ENCODE results near the gene CDK18. TPM values are rescaled to one million over a fixed set of nuclear protein-coding genes. Genes with fewer than 3 reads are reported as not detected.

Gene CDK18
- total RNA-seq, 6 experiments from 2014 or later: 6.3 to 22.3 (median 9.7) TPM

DNA sequence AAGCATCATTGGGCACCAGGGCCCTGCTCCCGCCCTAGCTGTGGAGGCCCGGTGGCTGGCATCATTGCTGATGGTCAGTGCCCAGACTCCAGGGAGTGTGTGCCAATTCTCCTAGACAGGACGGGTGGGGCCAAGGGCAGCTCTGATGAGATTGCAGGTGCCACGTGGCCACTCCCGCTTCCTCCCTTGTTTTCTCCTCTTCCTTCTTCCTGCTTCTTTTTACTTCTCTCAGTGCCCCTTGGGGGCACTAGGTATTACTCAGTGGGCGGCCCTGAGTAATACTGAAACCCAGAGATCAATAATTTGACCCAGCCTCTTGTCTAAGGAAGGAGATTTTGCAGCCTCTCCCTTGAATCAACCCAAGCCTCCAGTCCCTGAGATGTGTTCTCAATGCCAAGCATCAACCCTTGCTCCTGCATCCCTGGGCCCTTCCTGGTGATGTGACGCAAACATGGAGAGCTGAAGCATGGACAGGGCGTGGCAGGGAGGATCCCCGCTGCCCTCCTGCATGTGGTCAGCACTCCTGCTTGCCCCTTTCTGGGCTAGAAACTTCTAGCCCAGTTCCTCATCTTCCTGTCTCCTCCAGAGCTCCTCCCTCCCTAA, 32.4 kb downstream of the CDK18 start:
- intact Hi-C loops (cut with DNase I): no loop called here
- TF ChIP-seq, protein P1, sequence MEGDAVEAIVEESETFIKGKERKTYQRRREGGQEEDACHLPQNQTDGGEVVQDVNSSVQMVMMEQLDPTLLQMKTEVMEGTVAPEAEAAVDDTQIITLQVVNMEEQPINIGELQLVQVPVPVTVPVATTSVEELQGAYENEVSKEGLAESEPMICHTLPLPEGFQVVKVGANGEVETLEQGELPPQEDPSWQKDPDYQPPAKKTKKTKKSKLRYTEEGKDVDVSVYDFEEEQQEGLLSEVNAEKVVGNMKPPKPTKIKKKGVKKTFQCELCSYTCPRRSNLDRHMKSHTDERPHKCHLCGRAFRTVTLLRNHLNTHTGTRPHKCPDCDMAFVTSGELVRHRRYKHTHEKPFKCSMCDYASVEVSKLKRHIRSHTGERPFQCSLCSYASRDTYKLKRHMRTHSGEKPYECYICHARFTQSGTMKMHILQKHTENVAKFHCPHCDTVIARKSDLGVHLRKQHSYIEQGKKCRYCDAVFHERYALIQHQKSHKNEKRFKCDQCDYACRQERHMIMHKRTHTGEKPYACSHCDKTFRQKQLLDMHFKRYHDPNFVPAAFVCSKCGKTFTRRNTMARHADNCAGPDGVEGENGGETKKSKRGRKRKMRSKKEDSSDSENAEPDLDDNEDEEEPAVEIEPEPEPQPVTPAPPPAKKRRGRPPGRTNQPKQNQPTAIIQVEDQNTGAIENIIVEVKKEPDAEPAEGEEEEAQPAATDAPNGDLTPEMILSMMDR (IDR thresholded peaks at IDR 0.05): no peak
- no peak for TF ChIP-seq POLR2A (IDR thresholded peaks at IDR 0.05)
- ATAC-seq (peak; percentile 40 to 86 (median 63)), DNase-seq (peak in 2 of 3 donors; percentile 35 to 61)
- Histone ChIP-seq H3K4me1 (no peaks in the 10 kb centered on the region), H3K27ac (no peak overlapping the region), H3K36me3 (no peaks in the 10 kb centered on the region), H3K9me3 (no peaks in the 10 kb centered on the region), H3K27me3 (no peaks in the 10 kb centered on the region), H3K4me3 (no peak overlapping the region)
- WGBS (ENCODE audit: insufficient coverage, low coverage, low lambda C conversion rate, missing lambda C conversion rate): 25% methylated on average over 4 of the region's 9 CpGs

DNA sequence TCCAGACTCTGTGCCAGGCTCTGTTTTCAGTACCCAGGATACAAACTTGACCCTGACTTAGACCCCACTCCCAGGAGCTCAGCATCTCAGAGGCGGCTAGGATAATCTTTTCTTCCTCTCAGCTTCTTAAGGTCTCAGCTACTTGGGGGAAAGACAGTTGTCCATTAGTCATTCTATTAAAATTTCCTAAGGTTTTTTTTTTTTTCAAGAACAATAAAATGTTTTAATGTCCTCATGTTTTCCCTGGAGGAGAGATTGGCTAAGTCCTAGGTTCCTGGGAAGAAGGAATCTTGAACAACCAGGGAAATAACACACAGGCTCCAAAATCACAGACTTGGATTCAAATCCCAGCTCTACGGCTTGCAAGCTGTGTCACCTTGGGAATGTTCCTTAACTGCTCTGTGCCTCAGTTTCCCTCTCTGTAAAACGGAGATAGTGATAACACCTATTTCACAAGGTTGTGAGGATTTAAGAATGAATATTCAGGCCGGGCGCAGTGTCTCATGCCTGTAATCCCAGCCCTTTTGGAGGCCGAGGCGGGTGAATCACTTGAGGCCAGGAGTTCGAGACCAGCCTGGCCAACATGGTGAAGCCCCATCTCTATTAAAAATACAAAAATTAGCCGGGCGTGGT, 33.0 kb downstream of the CDK18 start:
- no peaks in the 10 kb centered on the region for H3K27me3 ChIP-seq
- WGBS (ENCODE audit: insufficient coverage, low coverage, low lambda C conversion rate, missing lambda C conversion rate): 64% methylated on average over 9 of the region's 10 CpGs
- TF ChIP-seq, protein P1 (IDR thresholded peaks at IDR 0.05): no peak
- TF ChIP-seq POLR2A (IDR thresholded peaks at IDR 0.05): no peak
- no peaks in the 10 kb centered on the region for H3K9me3 ChIP-seq
- no peaks in the 10 kb centered on the region for H3K36me3 ChIP-seq
- DNase-seq (peak in 1 of 3 donors; percentile 17), ATAC-seq (no peak)
- H3K4me1 ChIP-seq: no peaks in the 10 kb centered on the region
- H3K4me3 ChIP-seq: no peak overlapping the region
- no peak overlapping the region for H3K27ac ChIP-seq
- intact Hi-C loops (cut with DNase I): no loop called here

DNA sequence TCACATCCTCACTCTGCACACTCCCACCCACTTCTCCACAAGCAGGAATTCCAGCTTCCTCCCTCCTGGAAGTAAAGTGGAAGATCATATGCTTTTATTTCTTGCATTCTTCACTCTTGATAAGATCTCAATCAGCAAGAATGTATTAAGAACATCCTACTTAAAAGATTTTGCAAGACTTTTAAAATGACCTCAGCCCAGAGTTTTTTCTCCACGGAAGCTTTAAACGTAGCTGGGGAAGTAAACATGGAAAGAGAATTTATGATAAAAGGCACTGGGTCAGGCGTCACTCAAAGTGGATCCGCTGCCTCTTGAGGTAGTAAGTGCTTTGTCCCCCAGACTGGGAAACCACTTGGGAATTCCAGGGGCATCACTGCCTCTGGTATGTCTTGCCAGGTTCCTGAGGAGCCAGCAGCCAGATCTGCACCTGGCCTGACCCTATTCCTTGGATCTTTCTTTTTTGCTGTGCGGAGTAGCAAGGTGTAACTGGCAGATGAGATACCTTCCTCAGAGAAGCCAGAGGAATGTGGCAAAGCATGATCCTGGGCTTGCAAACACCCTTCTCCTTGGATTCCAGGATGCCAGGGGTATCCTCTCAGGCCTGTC, 33.9 kb downstream of the CDK18 start:
- TF ChIP-seq, protein P1 (IDR thresholded peaks at IDR 0.05): no peak
- no peak for TF ChIP-seq POLR2A (IDR thresholded peaks at IDR 0.05)
- ATAC-seq: no peak
- Histone ChIP-seq H3K36me3 (no peaks in the 10 kb centered on the region), H3K4me3 (no peak overlapping the region), H3K9me3 (no peaks in the 10 kb centered on the region), H3K27me3 (no peaks in the 10 kb centered on the region), H3K4me1 (no peaks in the 10 kb centered on the region), H3K27ac (no peak overlapping the region)
- 31% methylated on average over 3 of the region's 5 CpGs for WGBS (ENCODE audit: insufficient coverage, low coverage, low lambda C conversion rate, missing lambda C conversion rate)
- peak in 1 of 3 donors; percentile 21 for DNase-seq
- intact Hi-C loops (cut with DNase I): no loop called here

DNA sequence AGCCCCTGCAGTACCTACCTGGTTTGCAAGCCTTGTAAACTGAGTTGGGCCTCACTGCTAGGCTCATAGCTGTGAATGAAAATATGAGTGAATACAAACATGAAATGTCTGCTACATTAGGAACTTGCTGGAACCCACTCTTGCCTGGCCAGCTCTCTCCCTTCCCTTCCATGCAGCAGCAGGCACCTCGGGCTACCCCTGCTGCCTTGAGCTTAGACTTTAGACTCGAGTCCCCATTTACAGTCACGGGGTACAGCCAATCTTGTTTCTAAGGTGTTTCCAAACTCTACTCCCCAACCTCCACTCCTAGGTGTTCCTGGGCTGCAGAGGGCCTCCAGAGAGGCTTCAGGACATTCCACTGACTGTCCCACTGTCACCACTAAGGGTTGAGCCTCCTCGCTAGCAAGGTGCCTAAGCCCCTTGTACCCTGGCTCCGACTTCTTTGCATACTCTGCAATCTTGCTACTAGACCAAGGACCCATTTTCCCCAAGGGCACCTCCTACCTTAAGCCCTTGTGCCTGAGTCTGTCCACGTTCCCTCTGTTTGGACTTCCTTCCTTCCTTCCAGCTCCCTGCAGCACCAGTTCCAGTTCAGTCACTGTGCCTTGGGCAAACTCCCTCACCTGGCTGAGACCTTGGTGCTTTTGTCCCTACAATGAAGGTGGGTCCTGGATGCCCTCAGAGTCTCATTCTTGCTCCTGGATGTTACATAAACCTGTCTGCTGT, 36.9 kb downstream of the CDK18 start:
- peak in 1 of 3 donors; percentile 15 for DNase-seq
- intact Hi-C loops (cut with DNase I): no loop called here
- TF ChIP-seq POLR2A (IDR thresholded peaks at IDR 0.05): no peak
- TF ChIP-seq, protein P1 (IDR thresholded peaks at IDR 0.05): no peak
- no peaks in the 10 kb centered on the region for H3K27me3 ChIP-seq
- H3K36me3 ChIP-seq: no peaks in the 10 kb centered on the region
- ATAC-seq: no peak
- H3K9me3 ChIP-seq: no peaks in the 10 kb centered on the region
- no peak overlapping the region for H3K27ac ChIP-seq
- no peak overlapping the region for H3K4me3 ChIP-seq
- 55% methylated on average over 5 of the region's 6 CpGs for WGBS (ENCODE audit: insufficient coverage, low coverage, low lambda C conversion rate, missing lambda C conversion rate)
- no peaks in the 10 kb centered on the region for H3K4me1 ChIP-seq
